HG03378 (cell line): ENCODE results near the gene POLR3E.
A peak's percentile ranks its signal among the peaks of the same experiment; 100 is the strongest.

ENCODE experiments used
- ATAC-seq: cut with Tn5 transposase; IDR thresholded peaks from one replicate; pipeline ENCODE4 v1.9.1; 2021; ENCODE audit warnings: mild to moderate bottlenecking, moderate library complexity; ENCODE audit not compliant: unreplicated experiment

The POLR3E gene

GRCh38 chr16:22297114-22297870, at the start of gene POLR3E:
Gene POLR3E (plus strand): TSS chr16:22297409. CDS start chr16:22302969, 5,560 bp downstream.
- ATAC-seq: peak; percentile 70

GRCh38 chr16:22250522-22250921, 46.7 kb upstream of the POLR3E start:
- ATAC-seq: no peak

GRCh38 chr16:22252317-22252716, 44.9 kb upstream of the POLR3E start:
- ATAC-seq: no peak

GRCh38 chr16:22253272-22253671, 43.9 kb upstream of the POLR3E start:
- ATAC-seq: no peak

- no peak for ATAC-seq
Observed at GRCh38 chr16:22255335-22255734, 41.9 kb upstream of the POLR3E start.

- no peak for ATAC-seq
Observed at GRCh38 chr16:22257440-22257839, 39.8 kb upstream of the POLR3E start.

- no peak for ATAC-seq
Observed at GRCh38 chr16:22260490-22260889, 36.7 kb upstream of the POLR3E start.

- ATAC-seq: no peak
Observed at GRCh38 chr16:22262460-22262859, 34.7 kb upstream of the POLR3E start.

GRCh38 chr16:22264786-22265185, 32.4 kb upstream of the POLR3E start:
- ATAC-seq: no peak

- no peak for ATAC-seq
Observed at GRCh38 chr16:22265351-22265750, 31.9 kb upstream of the POLR3E start.

GRCh38 chr16:22266546-22266945, 30.7 kb upstream of the POLR3E start:
- ATAC-seq: no peak

- no peak for ATAC-seq
Observed at GRCh38 chr16:22267764-22268163, 29.4 kb upstream of the POLR3E start.

GRCh38 chr16:22270525-22270924, 26.7 kb upstream of the POLR3E start:
- ATAC-seq: no peak

- ATAC-seq: no peak
Observed at GRCh38 chr16:22272870-22273650, 24.1 kb upstream of the POLR3E start.

- ATAC-seq: no peak
Observed at GRCh38 chr16:22274916-22275315, 22.3 kb upstream of the POLR3E start.

GRCh38 chr16:22278441-22279230, 18.6 kb upstream of the POLR3E start:
- ATAC-seq: no peak

GRCh38 chr16:22282254-22282892, 14.8 kb upstream of the POLR3E start:
- ATAC-seq: no peak

- no peak for ATAC-seq
Observed at GRCh38 chr16:22284637-22285036, 12.6 kb upstream of the POLR3E start.

- no peak for ATAC-seq
Observed at GRCh38 chr16:22285080-22285479, 12.1 kb upstream of the POLR3E start.

GRCh38 chr16:22291020-22291419, 6.2 kb upstream of the POLR3E start:
- ATAC-seq: no peak

- ATAC-seq: no peak
Observed at GRCh38 chr16:22291860-22292318, 5.3 kb upstream of the POLR3E start.
